Lower lobe of right lung (tissue), 2 donors: ENCODE data around the gene WIPF3. TPM values are rescaled to one million over a fixed set of nuclear protein-coding genes. Genes with fewer than 3 reads are reported as not detected.

Experiments used
- ATAC-seq, 2 donors: fragments of 200-7000 bp; cut with Tn5 transposase; one replicate each; pipeline ENCODE4 v1.9.1; 2020 to 2022; ENCODE audit warnings: mild to moderate bottlenecking in 2 of 2, moderate library complexity in 2 of 2
- DNase-seq: peaks from one replicate; pipeline ENCODE4 v3.0.0-alpha.2; 2020
- H3K27ac ChIP-seq: fragments of 200-600 bp; one replicate; pipeline ENCODE4 v1.8.0; 2022
- H3K27me3 ChIP-seq: fragments of 200-600 bp; one replicate; pipeline ENCODE4 v1.8.0; 2022; ENCODE audit warnings: low read depth
- H3K36me3 ChIP-seq: fragments of 200-600 bp; one replicate; pipeline ENCODE4 v1.8.0; 2022; ENCODE audit warnings: mild to moderate bottlenecking
- H3K4me1 ChIP-seq: fragments of 200-600 bp; one replicate; pipeline ENCODE4 v1.8.0; 2022
- H3K4me3 ChIP-seq: fragments of 200-600 bp; one replicate; pipeline ENCODE4 v1.8.0; 2022; ENCODE audit warnings: mild to moderate bottlenecking
- H3K9me3 ChIP-seq: fragments of 200-600 bp; one replicate; pipeline ENCODE4 v1.8.0; 2022
- intact Hi-C: fragments of 100-400 bp; cut with DNase I; formaldehyde crosslinking; loops from one replicate; pipeline ENCODE4 v1.11.0; 2022
- total RNA-seq: library from RNA; stranded (reverse); fragmentation: NEBNext Ultra II Directional; extraction: Animal tissue kit (Norgen Biotek cat#: 25700); gene quantifications from one replicate; pipeline ENCODE4 v1.2.1, GENCODE V29; 2021
- TF ChIP-seq, protein P1 (sequence below): fragments of 200-600 bp; IDR thresholded peaks from one replicate; pipeline ENCODE4 v1.8.0; 2022; ENCODE audit warnings: antibody characterized with exemption, mild to moderate bottlenecking
- donor health status: DM: no; HTN: yes; CAD: no; lungs with severe emphysema.

WIPF3 gene
- total RNA-seq, 1 donor from 2014 or later: 0.95 TPM

DNA sequence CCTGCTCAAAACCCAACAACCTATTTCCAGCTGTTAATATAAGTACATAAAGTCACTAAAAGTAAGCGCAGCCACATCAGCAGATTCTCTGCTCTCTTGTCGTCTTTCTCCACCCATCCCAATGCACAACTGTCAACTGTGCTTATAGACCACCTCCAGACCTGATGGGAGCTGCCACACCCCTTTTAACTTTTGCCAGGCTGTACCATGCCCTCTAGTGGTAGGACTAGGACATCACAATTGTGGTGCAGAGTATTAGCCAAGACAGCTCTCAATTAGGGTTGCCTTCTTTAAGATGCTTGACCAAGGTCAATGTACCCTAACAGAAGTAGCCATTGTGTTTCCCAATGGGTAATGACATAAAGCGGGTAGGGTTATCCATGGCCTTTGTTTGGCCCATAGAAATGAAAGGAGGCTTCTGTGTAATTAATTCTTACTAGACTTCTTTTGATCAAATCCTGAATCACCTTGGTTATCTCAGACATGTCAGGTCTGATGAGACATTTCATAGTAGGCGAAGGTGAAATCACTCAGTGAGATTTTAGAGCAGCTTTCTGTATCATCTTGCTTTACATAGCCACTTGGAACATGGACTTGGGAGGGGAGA lies 115.2 kb downstream of the WIPF3 start:
- Histone ChIP-seq H3K4me1 (no peaks in the 10 kb centered on the region), H3K27me3 (no peaks in the 10 kb centered on the region), H3K4me3 (no peak overlapping the region), H3K9me3 (no peaks in the 10 kb centered on the region), H3K36me3 (peaks cover 41% of the 10 kb centered on the region), H3K27ac (no peak overlapping the region)
- TF ChIP-seq, protein P1, sequence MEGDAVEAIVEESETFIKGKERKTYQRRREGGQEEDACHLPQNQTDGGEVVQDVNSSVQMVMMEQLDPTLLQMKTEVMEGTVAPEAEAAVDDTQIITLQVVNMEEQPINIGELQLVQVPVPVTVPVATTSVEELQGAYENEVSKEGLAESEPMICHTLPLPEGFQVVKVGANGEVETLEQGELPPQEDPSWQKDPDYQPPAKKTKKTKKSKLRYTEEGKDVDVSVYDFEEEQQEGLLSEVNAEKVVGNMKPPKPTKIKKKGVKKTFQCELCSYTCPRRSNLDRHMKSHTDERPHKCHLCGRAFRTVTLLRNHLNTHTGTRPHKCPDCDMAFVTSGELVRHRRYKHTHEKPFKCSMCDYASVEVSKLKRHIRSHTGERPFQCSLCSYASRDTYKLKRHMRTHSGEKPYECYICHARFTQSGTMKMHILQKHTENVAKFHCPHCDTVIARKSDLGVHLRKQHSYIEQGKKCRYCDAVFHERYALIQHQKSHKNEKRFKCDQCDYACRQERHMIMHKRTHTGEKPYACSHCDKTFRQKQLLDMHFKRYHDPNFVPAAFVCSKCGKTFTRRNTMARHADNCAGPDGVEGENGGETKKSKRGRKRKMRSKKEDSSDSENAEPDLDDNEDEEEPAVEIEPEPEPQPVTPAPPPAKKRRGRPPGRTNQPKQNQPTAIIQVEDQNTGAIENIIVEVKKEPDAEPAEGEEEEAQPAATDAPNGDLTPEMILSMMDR: peak; percentile 85
- DNase-seq (no peak), ATAC-seq (peak; percentile 88 to 91)
- intact Hi-C loops: no loop called here

DNA sequence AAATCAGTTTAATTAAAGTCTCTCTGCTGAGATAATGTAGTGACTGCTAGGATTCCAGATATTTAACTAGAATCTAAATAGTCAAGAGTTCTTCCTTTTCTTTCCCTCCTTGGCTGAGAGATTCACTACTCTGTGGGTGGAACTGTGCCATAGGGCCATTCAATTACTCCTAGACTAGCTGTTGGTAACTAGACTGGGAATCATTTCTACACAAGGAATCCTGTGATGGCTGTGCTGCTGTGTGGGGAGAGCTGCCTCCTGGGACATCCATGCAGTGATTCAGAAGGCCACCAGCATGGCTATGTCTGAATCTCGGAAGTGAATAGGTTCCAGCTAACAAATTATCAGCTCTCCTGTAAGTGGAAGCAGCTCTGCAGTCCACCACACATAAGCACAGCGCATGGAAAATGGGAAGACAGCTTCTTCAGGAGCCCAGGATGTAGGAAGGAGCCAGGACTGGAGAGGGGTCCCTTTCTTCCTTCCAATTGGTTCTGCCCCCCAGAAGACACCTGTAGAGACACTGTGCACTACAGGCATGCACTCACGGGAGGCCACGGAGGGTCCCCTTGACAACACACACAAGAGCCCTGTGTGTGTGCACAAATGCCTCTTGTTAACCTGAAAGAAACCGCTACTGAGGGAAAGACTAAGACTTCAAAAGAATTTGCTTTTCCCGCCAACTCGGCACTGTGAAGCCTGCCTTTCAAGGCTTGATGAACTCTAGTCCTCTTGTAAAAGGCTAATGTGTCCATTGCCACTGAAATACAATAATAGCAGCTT lies 116.8 kb downstream of the WIPF3 start:
- Histone ChIP-seq H3K36me3 (peaks cover 46% of the 10 kb centered on the region), H3K4me1 (no peaks in the 10 kb centered on the region), H3K4me3 (no peak overlapping the region), H3K27ac (no peak overlapping the region), H3K27me3 (no peaks in the 10 kb centered on the region), H3K9me3 (no peaks in the 10 kb centered on the region)
- DNase-seq (no peak), ATAC-seq (no peak)
- intact Hi-C loops: no loop called here
- TF ChIP-seq, protein P1: no peak

DNA sequence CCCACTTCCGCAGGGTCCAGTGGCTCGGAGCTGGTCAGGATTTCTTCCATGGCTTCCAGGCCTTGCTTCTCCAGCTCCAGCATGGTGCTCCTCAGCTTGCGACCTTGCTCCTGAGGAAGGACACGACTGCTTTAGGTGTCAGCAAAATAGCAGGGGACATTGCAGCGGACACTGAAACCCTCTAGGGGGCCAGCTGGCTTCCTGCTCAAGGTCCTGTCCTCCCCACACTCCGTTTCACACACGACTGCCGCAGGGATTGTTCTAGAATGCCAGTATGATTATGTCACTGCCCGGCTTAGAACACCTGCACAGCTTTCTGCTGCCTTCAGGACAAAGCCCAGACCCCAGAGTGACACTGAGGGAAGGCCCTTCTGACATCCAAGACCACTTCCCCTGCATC lies 117.7 kb downstream of the WIPF3 start:
- H3K9me3 ChIP-seq: no peaks in the 10 kb centered on the region
- no peak for DNase-seq
- no peak for ATAC-seq
- no peak overlapping the region for H3K27ac ChIP-seq
- no peaks in the 10 kb centered on the region for H3K4me1 ChIP-seq
- H3K27me3 ChIP-seq: no peaks in the 10 kb centered on the region
- TF ChIP-seq, protein P1: no peak
- H3K36me3 ChIP-seq: peaks cover 46% of the 10 kb centered on the region
- intact Hi-C loops: no loop called here
- no peak overlapping the region for H3K4me3 ChIP-seq

- H3K27me3 ChIP-seq: no peaks in the 10 kb centered on the region
- H3K27ac ChIP-seq: no peak overlapping the region
- no peak overlapping the region for H3K4me3 ChIP-seq
- intact Hi-C loops: no loop called here
- TF ChIP-seq, protein P1: no peak
- H3K4me1 ChIP-seq: no peaks in the 10 kb centered on the region
- peaks cover 40% of the 10 kb centered on the region for H3K36me3 ChIP-seq
- no peaks in the 10 kb centered on the region for H3K9me3 ChIP-seq
- no peak for DNase-seq
- ATAC-seq: no peak
These were observed 118.4 kb downstream of the WIPF3 start for GRCh38 chr7:29924684-29925083.

DNA sequence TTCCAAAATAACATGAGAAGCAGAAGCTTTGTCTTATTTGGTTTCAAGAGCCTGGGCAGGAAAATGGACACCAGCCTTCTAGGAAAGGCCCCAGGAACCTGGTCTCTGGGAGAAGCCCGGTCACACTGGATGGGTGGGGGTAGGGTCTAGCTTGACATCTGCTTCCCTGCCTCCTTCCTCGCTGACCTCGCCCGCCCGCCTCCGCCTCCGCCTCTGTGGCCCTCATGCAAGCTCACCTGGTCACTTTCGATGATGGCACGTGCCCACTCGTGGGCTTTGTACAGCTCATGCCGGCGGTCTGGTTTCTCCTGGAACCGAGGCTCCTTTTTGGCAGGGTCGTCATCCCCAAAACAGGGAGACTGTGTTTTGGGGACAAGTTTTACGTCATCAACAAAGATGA lies 119.9 kb downstream of the WIPF3 start:
- Histone ChIP-seq H3K4me3 (no peak overlapping the region), H3K4me1 (no peaks in the 10 kb centered on the region), H3K27me3 (no peaks in the 10 kb centered on the region), H3K36me3 (peaks cover 37% of the 10 kb centered on the region), H3K9me3 (no peaks in the 10 kb centered on the region), H3K27ac (no peak overlapping the region)
- ATAC-seq (no peak), DNase-seq (no peak)
- intact Hi-C loops: no loop called here
- TF ChIP-seq, protein P1: no peak
